Measurements from ENCODE around the gene LMF1.

The LMF1 gene

GRCh38 chr16:970386-970765 lies 408 bp downstream of the LMF1 start:
- ATAC-seq (ENCODE audit: low read depth) (peak; percentile 35), DNase-seq (ENCODE audit: low spot score) (no peak)
- Histone ChIP-seq H3K4me3 (ENCODE audit: severe bottlenecking) (peak overlapping the region; percentile 78), H3K9me3 (ENCODE audit: severe bottlenecking) (peaks cover 10% of the 10 kb centered on the region), H3K36me3 (ENCODE audit: low read depth) (no peaks in the 10 kb centered on the region), H3K4me1 (ENCODE audit: insufficient read depth, poor library complexity, severe bottlenecking) (no peaks in the 10 kb centered on the region), H3K27ac (ENCODE audit: poor library complexity, severe bottlenecking) (peak overlapping the region; percentile 43), H3K27me3 (ENCODE audit: insufficient read depth, poor library complexity, severe bottlenecking) (no peaks in the 10 kb centered on the region)
- no peak for TF ChIP-seq CTCF (IDR thresholded peaks at IDR 0.05; ENCODE audit: poor library complexity, severe bottlenecking)

GRCh38 chr16:969508-970385 lies 1.0 kb downstream of the LMF1 start:
- no peak for TF ChIP-seq CTCF (IDR thresholded peaks at IDR 0.05; ENCODE audit: poor library complexity, severe bottlenecking)
- H3K4me1 ChIP-seq (ENCODE audit: insufficient read depth, poor library complexity, severe bottlenecking): no peaks in the 10 kb centered on the region
- peak overlapping the region; percentile 78 for H3K4me3 ChIP-seq (ENCODE audit: severe bottlenecking)
- peak overlapping the region; percentile 43 for H3K27ac ChIP-seq (ENCODE audit: poor library complexity, severe bottlenecking)
- peak; percentile 60 for DNase-seq (ENCODE audit: low spot score)
- H3K27me3 ChIP-seq (ENCODE audit: insufficient read depth, poor library complexity, severe bottlenecking): no peaks in the 10 kb centered on the region
- H3K36me3 ChIP-seq (ENCODE audit: low read depth): no peaks in the 10 kb centered on the region
- no peak; the same call in 2 of the 3 replicates for ATAC-seq (ENCODE audit: low read depth)
- H3K9me3 ChIP-seq (ENCODE audit: severe bottlenecking): peaks cover 13% of the 10 kb centered on the region

- Histone ChIP-seq H3K9me3 (ENCODE audit: severe bottlenecking) (peaks cover 13% of the 10 kb centered on the region), H3K27me3 (ENCODE audit: insufficient read depth, poor library complexity, severe bottlenecking) (no peaks in the 10 kb centered on the region), H3K4me3 (ENCODE audit: severe bottlenecking) (no peak overlapping the region), H3K27ac (ENCODE audit: poor library complexity, severe bottlenecking) (no peak overlapping the region), H3K4me1 (ENCODE audit: insufficient read depth, poor library complexity, severe bottlenecking) (peaks cover 5% of the 10 kb centered on the region), H3K36me3 (ENCODE audit: low read depth) (no peaks in the 10 kb centered on the region)
- no peak for DNase-seq (ENCODE audit: low spot score)
- TF ChIP-seq CTCF (IDR thresholded peaks at IDR 0.05; ENCODE audit: poor library complexity, severe bottlenecking): no peak
- ATAC-seq (ENCODE audit: low read depth): no peak
Observed at GRCh38 chr16:968620-969019, 2.2 kb downstream of the LMF1 start.

- H3K4me1 ChIP-seq (ENCODE audit: insufficient read depth, poor library complexity, severe bottlenecking): peaks cover 5% of the 10 kb centered on the region
- TF ChIP-seq CTCF (IDR thresholded peaks at IDR 0.05; ENCODE audit: poor library complexity, severe bottlenecking): no peak
- no peaks in the 10 kb centered on the region for H3K27me3 ChIP-seq (ENCODE audit: insufficient read depth, poor library complexity, severe bottlenecking)
- ATAC-seq (ENCODE audit: low read depth) (no peak), DNase-seq (ENCODE audit: low spot score) (peak; percentile 39)
- H3K9me3 ChIP-seq (ENCODE audit: severe bottlenecking): peaks cover 13% of the 10 kb centered on the region
- H3K36me3 ChIP-seq (ENCODE audit: low read depth): no peaks in the 10 kb centered on the region
- H3K27ac ChIP-seq (ENCODE audit: poor library complexity, severe bottlenecking): no peak overlapping the region
- no peak overlapping the region for H3K4me3 ChIP-seq (ENCODE audit: severe bottlenecking)
Observed at GRCh38 chr16:967546-968295, 3.1 kb downstream of the LMF1 start.

All from RWPE2 (cell line).